ENCODE data around the gene GIGYF2.

The GIGYF2 gene

GRCh38 chr2:232761301-232761907 lies 64.3 kb downstream of the GIGYF2 start:
- DNase-seq (ENCODE audit: low spot score), result peak; percentile 14

- DNase-seq (ENCODE audit: low spot score), result no peak
Observed at GRCh38 chr2:232767866-232768265, 70.7 kb downstream of the GIGYF2 start.

GRCh38 chr2:232770207-232770606 lies 73.1 kb downstream of the GIGYF2 start:
- no peak for DNase-seq (ENCODE audit: low spot score)

GRCh38 chr2:232771870-232772269 lies 74.7 kb downstream of the GIGYF2 start:
- no peak for DNase-seq (ENCODE audit: low spot score)

- no peak for DNase-seq (ENCODE audit: low spot score)
Observed at GRCh38 chr2:232772531-232772930, 75.4 kb downstream of the GIGYF2 start.

GRCh38 chr2:232773815-232774214 lies 76.7 kb downstream of the GIGYF2 start:
- DNase-seq (ENCODE audit: low spot score), result no peak

GRCh38 chr2:232776435-232776834 lies 79.3 kb downstream of the GIGYF2 start, which contains the start of gene KCNJ13:
KCNJ13 (minus strand) TSS chr2:232776565; CDS start chr2:232771362, 5,203 bp downstream.
- no peak for DNase-seq (ENCODE audit: low spot score)

- DNase-seq (ENCODE audit: low spot score), result no peak
Observed at GRCh38 chr2:232777276-232777675, 80.1 kb downstream of the GIGYF2 start.

GRCh38 chr2:232779465-232779864 lies 82.3 kb downstream of the GIGYF2 start:
- DNase-seq (ENCODE audit: low spot score), result no peak

GRCh38 chr2:232779934-232780333 lies 82.8 kb downstream of the GIGYF2 start:
- DNase-seq (ENCODE audit: low spot score), result no peak

- no peak for DNase-seq (ENCODE audit: low spot score)
Observed at GRCh38 chr2:232781765-232782164, 84.6 kb downstream of the GIGYF2 start.

- DNase-seq (ENCODE audit: low spot score), result no peak
Observed at GRCh38 chr2:232783278-232783677, 86.1 kb downstream of the GIGYF2 start.

- DNase-seq (ENCODE audit: low spot score), result no peak
Observed at GRCh38 chr2:232787806-232788205, 90.7 kb downstream of the GIGYF2 start.

GRCh38 chr2:232789082-232789481 lies 92.0 kb downstream of the GIGYF2 start:
- DNase-seq (ENCODE audit: low spot score), result no peak

- no peak for DNase-seq (ENCODE audit: low spot score)
Observed at GRCh38 chr2:232791518-232791917, 94.4 kb downstream of the GIGYF2 start.

GRCh38 chr2:232793271-232793670 lies 96.1 kb downstream of the GIGYF2 start:
- DNase-seq (ENCODE audit: low spot score), result no peak

GRCh38 chr2:232794981-232795380 lies 97.8 kb downstream of the GIGYF2 start:
- no peak for DNase-seq (ENCODE audit: low spot score)

- no peak for DNase-seq (ENCODE audit: low spot score)
Observed at GRCh38 chr2:232795920-232796319, 98.8 kb downstream of the GIGYF2 start.

- no peak for DNase-seq (ENCODE audit: low spot score)
Observed at GRCh38 chr2:232798187-232798586, 101.1 kb downstream of the GIGYF2 start.

GRCh38 chr2:232800166-232800565 lies 103.0 kb downstream of the GIGYF2 start:
- no peak for DNase-seq (ENCODE audit: low spot score)

- DNase-seq (ENCODE audit: low spot score), result no peak
Observed at GRCh38 chr2:232802091-232802490, 105.0 kb downstream of the GIGYF2 start.

- no peak for DNase-seq (ENCODE audit: low spot score)
Observed at GRCh38 chr2:232809349-232810124, 112.4 kb downstream of the GIGYF2 start.

- no peak for DNase-seq (ENCODE audit: low spot score)
Observed at GRCh38 chr2:232810444-232810843, 113.3 kb downstream of the GIGYF2 start.

- no peak for DNase-seq (ENCODE audit: low spot score)
Observed at GRCh38 chr2:232815569-232815968, 118.4 kb downstream of the GIGYF2 start.

All from kidney capillary endothelial cell (primary cell).